Uterus (tissue), 4 donors: ENCODE results near the gene CD99. TPM values are rescaled to one million over a fixed set of nuclear protein-coding genes. Genes with fewer than 3 reads are reported as not detected.

Source experiments
- DNase-seq, 2 donors: peaks; one replicate each; pipeline ENCODE4 v3.0.0-alpha.2; 2019 to 2020
- H3K27ac ChIP-seq, 2 donors: fragments of 200-600 bp; sonication (generic); 1 replicate in 1 of 2; 2 replicates in 1 of 2; pipeline ENCODE4 v1.5.1; 2016 to 2018
- H3K27me3 ChIP-seq, 2 donors: fragments of 200-600 bp; sonication (generic); one replicate each; pipeline ENCODE4 v1.5.1; 2018 to 2019; ENCODE audit warnings: control low read depth in 1 of 2
- H3K36me3 ChIP-seq, 2 donors: fragments of 200-600 bp; sonication (generic); one replicate each; pipeline ENCODE4 v1.5.1; 2019; ENCODE audit warnings: control low read depth in 1 of 2
- H3K4me1 ChIP-seq, 2 donors: fragments of 200-600 bp; sonication (generic); one replicate each; pipeline ENCODE4 v1.5.1; 2018 to 2019; ENCODE audit warnings: control low read depth in 1 of 2
- H3K4me3 ChIP-seq, 2 donors: fragments of 200-600 bp; sonication (generic); 1 replicate in 1 of 2; 2 replicates in 1 of 2; pipeline ENCODE4 v1.5.1; 2018 to 2019; ENCODE audit warnings: mild to moderate bottlenecking in 1 of 2
- H3K9me3 ChIP-seq, 2 donors: fragments of 200-600 bp; sonication (generic); one replicate each; pipeline ENCODE4 v1.5.1; 2019; ENCODE audit warnings: control low read depth in 1 of 2
- POLR2A ChIP-seq, 2 donors: fragments of 450-650 bp; IDR thresholded peaks; one replicate each; pipeline ENCODE4 v1.6.1; 2016; ENCODE audit warnings: antibody characterized with exemption in 2 of 2, mild to moderate bottlenecking in 1 of 2, moderate library complexity in 1 of 2
- intact Hi-C: fragments of 100-400 bp; cut with DNase I; formaldehyde crosslinking; loops from one replicate; pipeline ENCODE4 v1.15.1; 2023; ENCODE audit warnings: low total_unique reads
- total RNA-seq, 4 donors: library from RNA; depleted of rRNA in 3 of 4; stranded (reverse); fragments of >200 nt in 3 of 4; gene quantifications; one replicate each; pipeline versions ENCODE4 v1.1.0 to v1.2.4, GENCODE V29; 2014 to 2023
- TF ChIP-seq, protein P1 (sequence below), 4 experiments: fragments of 200-600 bp in 2 of 4; fragments of 450-650 bp in 2 of 4; sonication (generic) in 2 of 4; IDR thresholded peaks; one replicate each; pipeline ENCODE4 v1.5.1; 2016 to 2019; ENCODE audit warnings: antibody characterized with exemption in 4 of 4, mild to moderate bottlenecking in 2 of 4, moderate library complexity in 1 of 4
- donor health status: DM: yes; HTN: yes; CAD: no.

The CD99 gene
- total RNA-seq, 4 donors from 2014 or later, result 81.9 to 329 (median 202) TPM

DNA sequence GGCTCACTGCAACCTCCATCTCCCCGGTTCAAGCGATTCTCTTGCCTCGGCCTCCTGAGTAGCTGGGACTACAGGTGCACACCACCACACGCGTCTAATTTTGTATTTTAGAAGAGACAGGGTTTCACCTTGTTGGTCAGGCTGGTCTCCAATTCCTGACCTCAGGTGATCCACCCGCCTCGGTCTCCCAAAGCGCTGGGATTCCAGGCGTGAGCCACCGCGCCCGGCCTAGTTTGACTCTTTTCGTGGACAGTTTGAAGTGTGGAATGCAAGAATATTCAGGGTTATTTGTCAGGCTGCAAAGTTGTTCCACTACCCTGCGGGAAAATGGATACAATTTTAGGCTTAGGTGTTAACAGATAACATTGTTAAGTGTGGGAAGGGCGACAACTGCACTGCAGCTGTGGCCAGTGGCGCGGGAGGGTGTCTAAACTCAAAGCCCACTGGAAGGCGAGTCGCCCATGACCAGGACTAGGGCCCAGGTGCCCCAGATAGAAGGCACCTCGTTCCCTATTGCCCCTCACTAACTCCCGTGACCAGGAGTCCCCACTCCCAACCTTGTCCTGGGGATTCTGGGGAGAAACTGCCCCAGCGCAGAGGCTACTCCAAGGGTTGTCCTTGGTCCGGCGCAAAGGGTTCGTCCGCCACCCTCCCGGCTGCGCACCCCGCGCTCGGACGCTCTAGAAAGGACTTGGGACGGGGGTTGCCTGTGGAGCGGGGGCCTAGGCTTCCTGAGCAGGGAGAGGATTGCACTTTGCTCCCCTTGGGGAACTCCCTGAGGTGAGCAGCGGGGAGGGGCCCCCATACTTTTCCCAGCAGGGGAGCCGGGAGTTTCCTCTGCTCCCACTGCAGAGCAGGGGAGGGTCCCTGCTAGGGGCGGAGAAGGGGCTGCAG is 1.1 kb upstream of the CD99 start:
- no peaks in the 10 kb centered on the region for H3K27me3 ChIP-seq
- DNase-seq, result no peak
- no peaks in the 10 kb centered on the region for H3K9me3 ChIP-seq
- intact Hi-C loops, result loop anchor here (10.0 kb wide), 1 partner anchor 75 kb away; no protein-coding TSS in a partner anchor
- peak overlapping the region; percentile 64 to 89 for H3K27ac ChIP-seq
- peak overlapping the region; percentile 68 to 85 for H3K4me3 ChIP-seq
- H3K36me3 ChIP-seq, result no peaks in the 10 kb centered on the region
- no peak for TF ChIP-seq POLR2A (IDR thresholded peaks at IDR 0.05)
- TF ChIP-seq, protein P1, sequence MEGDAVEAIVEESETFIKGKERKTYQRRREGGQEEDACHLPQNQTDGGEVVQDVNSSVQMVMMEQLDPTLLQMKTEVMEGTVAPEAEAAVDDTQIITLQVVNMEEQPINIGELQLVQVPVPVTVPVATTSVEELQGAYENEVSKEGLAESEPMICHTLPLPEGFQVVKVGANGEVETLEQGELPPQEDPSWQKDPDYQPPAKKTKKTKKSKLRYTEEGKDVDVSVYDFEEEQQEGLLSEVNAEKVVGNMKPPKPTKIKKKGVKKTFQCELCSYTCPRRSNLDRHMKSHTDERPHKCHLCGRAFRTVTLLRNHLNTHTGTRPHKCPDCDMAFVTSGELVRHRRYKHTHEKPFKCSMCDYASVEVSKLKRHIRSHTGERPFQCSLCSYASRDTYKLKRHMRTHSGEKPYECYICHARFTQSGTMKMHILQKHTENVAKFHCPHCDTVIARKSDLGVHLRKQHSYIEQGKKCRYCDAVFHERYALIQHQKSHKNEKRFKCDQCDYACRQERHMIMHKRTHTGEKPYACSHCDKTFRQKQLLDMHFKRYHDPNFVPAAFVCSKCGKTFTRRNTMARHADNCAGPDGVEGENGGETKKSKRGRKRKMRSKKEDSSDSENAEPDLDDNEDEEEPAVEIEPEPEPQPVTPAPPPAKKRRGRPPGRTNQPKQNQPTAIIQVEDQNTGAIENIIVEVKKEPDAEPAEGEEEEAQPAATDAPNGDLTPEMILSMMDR (IDR thresholded peaks at IDR 0.05), result no peak
- H3K4me1 ChIP-seq, result peaks cover 0 to 15% of the 10 kb centered on the region in 2 donors

DNA sequence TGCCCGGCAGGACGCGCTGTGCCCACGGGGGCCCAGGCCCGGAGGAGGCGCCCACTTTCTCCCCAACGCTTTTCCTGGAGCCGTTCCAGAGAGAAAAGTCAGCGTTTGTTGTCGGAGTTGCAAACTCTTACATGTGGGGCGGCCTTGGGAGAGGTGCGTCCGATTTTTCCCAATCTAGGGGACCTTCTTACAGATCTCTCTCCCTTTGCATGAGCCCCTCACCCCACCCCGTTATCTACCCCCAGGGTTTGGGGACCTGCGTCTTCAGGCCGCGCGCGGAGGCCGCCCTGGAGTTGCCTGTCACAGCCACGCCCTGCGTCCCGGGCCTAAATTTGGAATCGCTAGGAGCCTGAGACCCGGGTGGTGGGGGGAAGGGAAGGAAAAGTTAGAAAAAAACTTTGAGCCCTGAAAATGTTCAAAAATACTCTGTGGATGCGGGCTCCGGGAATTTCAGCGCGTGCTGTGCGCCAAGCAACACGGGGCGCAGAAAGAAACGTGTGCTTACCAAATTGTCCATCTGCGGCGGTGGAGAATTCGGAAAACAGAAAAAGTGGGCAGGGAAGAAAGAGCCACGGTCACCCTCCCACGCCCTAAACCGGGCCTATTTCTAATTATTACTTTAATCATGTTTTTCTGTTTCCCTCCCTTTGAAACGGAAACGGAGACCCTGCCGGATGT is 587 bp downstream of the CD99 start:
- Histone ChIP-seq H3K36me3 (no peaks in the 10 kb centered on the region), H3K27me3 (no peaks in the 10 kb centered on the region), H3K4me1 (peaks cover 6 to 21% of the 10 kb centered on the region in 2 donors), H3K9me3 (no peaks in the 10 kb centered on the region), H3K4me3 (peak overlapping the region; percentile 68 to 85), H3K27ac (peak overlapping the region; percentile 87 to 89)
- intact Hi-C loops, result loop anchor here (10.0 kb wide), 1 partner anchor 77 kb away; no protein-coding TSS in a partner anchor
- TF ChIP-seq, protein P1 (IDR thresholded peaks at IDR 0.05), result no peak
- no peak for TF ChIP-seq POLR2A (IDR thresholded peaks at IDR 0.05)
- DNase-seq, result peak; percentile 54 to 60

DNA sequence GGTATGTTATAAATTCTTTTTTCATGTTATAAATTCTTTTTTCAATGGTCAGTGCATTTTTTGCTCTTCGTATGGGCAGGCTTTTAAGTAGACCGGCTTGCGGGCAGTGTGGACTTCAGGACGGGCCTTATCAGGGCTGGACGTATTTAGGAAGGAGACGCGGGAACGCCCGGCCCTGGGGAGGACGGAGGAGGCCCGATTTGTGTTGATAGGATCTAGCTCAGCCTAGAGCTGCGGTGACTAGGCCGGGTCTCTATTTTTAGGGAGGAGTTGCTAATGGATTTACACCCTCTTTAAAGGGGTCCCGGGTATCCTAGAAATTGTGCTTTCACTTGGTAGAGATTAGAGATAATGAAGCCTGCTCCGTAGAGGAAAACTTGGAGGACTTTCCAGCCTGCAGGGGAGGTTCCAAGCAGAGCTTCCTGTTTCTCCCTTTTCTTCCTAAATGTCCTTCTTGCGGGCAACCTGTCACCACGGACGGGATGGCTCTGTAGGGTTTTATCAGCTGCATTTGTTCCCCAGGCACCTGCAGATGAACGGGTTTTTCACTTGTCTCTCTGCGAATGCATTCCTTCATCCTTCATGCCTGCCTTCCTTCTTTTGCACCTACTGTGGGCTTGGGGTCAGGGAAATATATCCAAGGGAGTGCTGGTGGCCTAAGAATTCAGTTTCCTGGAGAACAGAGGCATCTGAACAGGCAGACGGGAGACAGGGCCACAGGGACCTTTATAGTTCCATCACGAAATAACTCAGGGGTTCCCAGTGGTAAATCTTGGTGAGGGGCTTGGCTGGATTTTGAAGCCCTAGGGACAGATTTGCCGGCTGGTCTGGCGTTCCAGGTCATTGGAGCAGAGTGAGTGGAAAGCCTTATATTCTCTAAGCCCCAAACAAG is 1.4 kb downstream of the CD99 start:
- Histone ChIP-seq H3K36me3 (no peaks in the 10 kb centered on the region), H3K4me3 (peak overlapping the region; percentile 68 to 85), H3K4me1 (peaks cover 6 to 29% of the 10 kb centered on the region in 2 donors), H3K27ac (peak overlapping the region; percentile 87 to 89), H3K9me3 (no peaks in the 10 kb centered on the region), H3K27me3 (no peaks in the 10 kb centered on the region)
- intact Hi-C loops, result loop anchor here (10.0 kb wide), 1 partner anchor 78 kb away; no protein-coding TSS in a partner anchor
- TF ChIP-seq, protein P1 (IDR thresholded peaks at IDR 0.05), result no peak
- TF ChIP-seq POLR2A (IDR thresholded peaks at IDR 0.05), result no peak
- DNase-seq, result peak in 1 of 2 donors; percentile 40

DNA sequence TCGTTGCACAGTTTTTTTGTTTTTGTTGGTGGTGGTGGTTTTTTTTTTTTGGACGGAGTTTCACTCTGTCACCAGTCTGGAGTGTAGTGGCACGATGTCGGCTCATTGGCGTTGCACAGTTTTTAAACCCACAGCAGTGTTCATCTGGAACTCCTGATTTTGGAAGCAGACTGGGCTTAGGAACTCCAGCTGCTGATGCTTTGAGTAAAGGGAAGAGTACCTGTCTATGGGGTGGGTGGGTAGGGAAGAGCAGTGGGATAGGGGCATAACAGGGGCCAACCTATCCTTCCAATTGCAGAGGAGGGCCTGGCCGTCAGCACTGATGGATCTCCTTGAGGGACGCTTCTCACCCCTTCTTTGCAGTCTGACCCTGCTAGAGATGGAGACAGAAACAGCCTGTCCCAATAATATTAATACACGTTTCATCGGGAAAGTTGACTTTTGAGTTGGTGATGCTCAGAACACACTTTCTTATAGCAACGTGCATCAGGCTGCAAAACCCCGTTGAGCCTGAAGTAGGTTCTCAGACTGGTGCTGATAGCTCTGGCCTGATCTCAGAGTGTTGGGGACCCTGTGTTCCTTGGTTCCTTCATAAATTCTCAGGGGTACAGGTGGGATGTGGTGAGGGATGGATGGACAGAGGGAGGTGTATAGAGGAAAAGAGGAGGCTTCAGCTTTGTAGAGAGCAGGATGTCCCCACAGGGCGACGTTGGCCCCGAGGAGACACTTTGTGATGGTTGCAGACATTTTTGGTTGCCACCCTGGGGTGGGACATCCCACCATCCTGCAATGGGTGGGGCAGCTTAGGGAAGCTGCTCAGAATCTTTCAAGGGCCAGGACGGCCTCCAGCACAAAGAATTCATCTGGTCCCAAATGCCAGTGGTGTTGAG is 2.3 kb downstream of the CD99 start:
- Histone ChIP-seq H3K9me3 (no peaks in the 10 kb centered on the region), H3K27ac (peak overlapping the region; percentile 87 to 89), H3K36me3 (no peaks in the 10 kb centered on the region), H3K4me1 (peaks cover 6 to 30% of the 10 kb centered on the region in 2 donors), H3K4me3 (peak overlapping the region in 1 of 2 donors; percentile 68), H3K27me3 (no peaks in the 10 kb centered on the region)
- intact Hi-C loops, result loop anchor here (10.0 kb wide), 1 partner anchor 79 kb away; no protein-coding TSS in a partner anchor
- no peak for DNase-seq
- TF ChIP-seq POLR2A (IDR thresholded peaks at IDR 0.05), result no peak
- TF ChIP-seq, protein P1 (IDR thresholded peaks at IDR 0.05), result no peak
